GM19452 (cell line): ENCODE results near the gene HNRNPM.
"Not testable (repeated sequence)": the region's sequence is repeated elsewhere in the genome, so short reads cannot be mapped to it uniquely, and the experiment has no call there.

Experiments used
- ATAC-seq: cut with Tn5 transposase; IDR thresholded peaks from one replicate; pipeline ENCODE4 v1.9.1; 2021; ENCODE audit not compliant: unreplicated experiment

Gene HNRNPM

GRCh38 chr19:8423817-8424223 is 21.0 kb upstream of the HNRNPM start:
- no peak for ATAC-seq

GRCh38 chr19:8425331-8425730 is 19.4 kb upstream of the HNRNPM start:
- not testable (repeated sequence) for ATAC-seq

GRCh38 chr19:8426283-8426682 is 18.5 kb upstream of the HNRNPM start:
- no peak for ATAC-seq

- no peak for ATAC-seq
These were observed 15.7 kb upstream of the HNRNPM start for GRCh38 chr19:8429044-8429443.

- no peak for ATAC-seq
These were observed 14.9 kb upstream of the HNRNPM start for GRCh38 chr19:8429826-8430225.

- no peak for ATAC-seq
These were observed 14.1 kb upstream of the HNRNPM start for GRCh38 chr19:8430650-8431049.

- no peak for ATAC-seq
These were observed 6.5 kb upstream of the HNRNPM start for GRCh38 chr19:8438236-8438635.

GRCh38 chr19:8441725-8442544 is 2.8 kb upstream of the HNRNPM start:
- ATAC-seq = no peak

- ATAC-seq = not testable (repeated sequence)
These were observed 567 bp upstream of the HNRNPM start for GRCh38 chr19:8444140-8444676.

GRCh38 chr19:8445488-8446001 is 770 bp downstream of the HNRNPM start:
- peak; percentile 21 for ATAC-seq

- ATAC-seq = no peak
These were observed 1.4 kb downstream of the HNRNPM start for GRCh38 chr19:8446061-8446709.

- no peak for ATAC-seq
These were observed 5.1 kb downstream of the HNRNPM start for GRCh38 chr19:8449830-8450229.

GRCh38 chr19:8451377-8451776 is 6.6 kb downstream of the HNRNPM start:
- no peak for ATAC-seq

- no peak for ATAC-seq
These were observed 7.1 kb downstream of the HNRNPM start for GRCh38 chr19:8451885-8452284.

- ATAC-seq = no peak
These were observed 7.8 kb downstream of the HNRNPM start for GRCh38 chr19:8452446-8453123.

GRCh38 chr19:8453616-8454015 is 8.8 kb downstream of the HNRNPM start:
- ATAC-seq = no peak

- no peak for ATAC-seq
These were observed 9.4 kb downstream of the HNRNPM start for GRCh38 chr19:8454218-8454617.

GRCh38 chr19:8455018-8455417 is 10.2 kb downstream of the HNRNPM start:
- no peak for ATAC-seq

- ATAC-seq = no peak
These were observed 11.3 kb downstream of the HNRNPM start for GRCh38 chr19:8456064-8456463.

GRCh38 chr19:8457209-8457608 is 12.4 kb downstream of the HNRNPM start:
- no peak for ATAC-seq

GRCh38 chr19:8457827-8458226 is 13.1 kb downstream of the HNRNPM start:
- no peak for ATAC-seq
